Measurements from ENCODE around the gene CIP2A.
"Not testable (repeated sequence)": the region's sequence is repeated elsewhere in the genome, so short reads cannot be mapped to it uniquely, and the experiment has no call there.

Gene CIP2A

GRCh38 chr3:108589081-108589997 lies at the start of gene CIP2A, which contains the start of gene DZIP3:
TSS of gene CIP2A (minus strand) at chr3:108589438. CDS start at chr3:108589375, 63 bp downstream.
TSS of gene DZIP3 (plus strand) at chr3:108589722. CDS start at chr3:108605407, 15,685 bp downstream.
- in situ Hi-C loops (cut with MboI; ENCODE audit: low sequenced_read_pairs), result no loop called here

- in situ Hi-C loops (cut with MboI; ENCODE audit: low sequenced_read_pairs), result no loop called here
These were observed 40.7 kb upstream of the CIP2A start for GRCh38 chr3:108629974-108630373.

GRCh38 chr3:108623504-108623903 lies 34.3 kb upstream of the CIP2A start:
- in situ Hi-C loops (cut with MboI; ENCODE audit: low sequenced_read_pairs), result no loop called here

GRCh38 chr3:108620250-108620649 lies 31.0 kb upstream of the CIP2A start:
- in situ Hi-C loops (cut with MboI; ENCODE audit: low sequenced_read_pairs), result no loop called here

- in situ Hi-C loops (cut with MboI; ENCODE audit: low sequenced_read_pairs), result not testable (repeated sequence)
These were observed 26.9 kb upstream of the CIP2A start for GRCh38 chr3:108616090-108616489.

- in situ Hi-C loops (cut with MboI; ENCODE audit: low sequenced_read_pairs), result no loop called here
These were observed 21.4 kb upstream of the CIP2A start for GRCh38 chr3:108610651-108611050.

GRCh38 chr3:108608750-108609149 lies 19.5 kb upstream of the CIP2A start:
- in situ Hi-C loops (cut with MboI; ENCODE audit: low sequenced_read_pairs), result no loop called here

- in situ Hi-C loops (cut with MboI; ENCODE audit: low sequenced_read_pairs), result no loop called here
These were observed 16.3 kb upstream of the CIP2A start for GRCh38 chr3:108605491-108605890.

GRCh38 chr3:108605028-108605427 lies 15.8 kb upstream of the CIP2A start:
- in situ Hi-C loops (cut with MboI; ENCODE audit: low sequenced_read_pairs), result no loop called here

- in situ Hi-C loops (cut with MboI; ENCODE audit: low sequenced_read_pairs), result no loop called here
These were observed 14.5 kb upstream of the CIP2A start for GRCh38 chr3:108603691-108604090.

GRCh38 chr3:108602935-108603294 lies 13.7 kb upstream of the CIP2A start:
- in situ Hi-C loops (cut with MboI; ENCODE audit: low sequenced_read_pairs), result no loop called here

- in situ Hi-C loops (cut with MboI; ENCODE audit: low sequenced_read_pairs), result no loop called here
These were observed 13.2 kb upstream of the CIP2A start for GRCh38 chr3:108602249-108602934.

- in situ Hi-C loops (cut with MboI; ENCODE audit: low sequenced_read_pairs), result no loop called here
These were observed 10.6 kb upstream of the CIP2A start for GRCh38 chr3:108599677-108600409.

- in situ Hi-C loops (cut with MboI; ENCODE audit: low sequenced_read_pairs), result no loop called here
These were observed 9.1 kb upstream of the CIP2A start for GRCh38 chr3:108598375-108598774.

- in situ Hi-C loops (cut with MboI; ENCODE audit: low sequenced_read_pairs), result no loop called here
These were observed 6.1 kb upstream of the CIP2A start for GRCh38 chr3:108595321-108595720.

GRCh38 chr3:108590460-108590859 lies 1.2 kb upstream of the CIP2A start:
- in situ Hi-C loops (cut with MboI; ENCODE audit: low sequenced_read_pairs), result no loop called here

- in situ Hi-C loops (cut with MboI; ENCODE audit: low sequenced_read_pairs), result no loop called here
These were observed 723 bp upstream of the CIP2A start for GRCh38 chr3:108589998-108590323.

- in situ Hi-C loops (cut with MboI; ENCODE audit: low sequenced_read_pairs), result no loop called here
These were observed 637 bp downstream of the CIP2A start for GRCh38 chr3:108588601-108589000.

GRCh38 chr3:108578064-108578463 lies 11.2 kb downstream of the CIP2A start:
- in situ Hi-C loops (cut with MboI; ENCODE audit: low sequenced_read_pairs), result no loop called here

GRCh38 chr3:108569336-108569735 lies 19.9 kb downstream of the CIP2A start:
- in situ Hi-C loops (cut with MboI; ENCODE audit: low sequenced_read_pairs), result no loop called here

GRCh38 chr3:108566599-108566998 lies 22.6 kb downstream of the CIP2A start:
- in situ Hi-C loops (cut with MboI; ENCODE audit: low sequenced_read_pairs), result no loop called here

Measured in HL-60/S4 treated with retinoic acid at 250 ng/mL for 4 days and 3 days (cell line).